Activated CD8-positive, alpha-beta T cell treated with anti-CD3 and anti-CD28 coated beads for 36 hours (primary cell): ENCODE results near the gene FAM180A. TPM values are rescaled to one million over a fixed set of nuclear protein-coding genes. Genes with fewer than 3 reads are reported as not detected.

ENCODE experiments used
- ATAC-seq: fragments of 200-7000 bp; cut with Tn5 transposase; one replicate; pipeline ENCODE4 v1.10.0; 2021; ENCODE audit warnings: mild to moderate bottlenecking, moderate library complexity
- CTCF ChIA-PET: fragments of 350-600 bp; sonication (Branson Sonifier 250); formaldehyde crosslinking; loops from one replicate; lab custom pipeline; 2021; ENCODE audit warnings: antibody characterized with exemption; lab: Charles Lee
- POLR2A ChIA-PET: fragments of 350-600 bp; sonication (Branson Sonifier 250); formaldehyde crosslinking; loops from one replicate; lab custom pipeline; 2021; ENCODE audit warnings: antibody characterized with exemption; lab: Charles Lee
- DNase-seq: peaks from one replicate; pipeline ENCODE4 v3.0.0-alpha.2; 2020
- H3K27ac Mint-ChIP-seq: one replicate; pipeline ENCODE4 v1.8.0; 2021; ENCODE audit warnings: mild to moderate bottlenecking, mixed read lengths
- H3K27me3 Mint-ChIP-seq: one replicate; pipeline ENCODE4 v1.8.0; 2021; ENCODE audit warnings: mixed read lengths
- H3K36me3 Mint-ChIP-seq: one replicate; pipeline ENCODE4 v1.8.0; 2021; ENCODE audit warnings: low read depth, mixed read lengths
- H3K4me1 Mint-ChIP-seq: one replicate; pipeline ENCODE4 v1.8.0; 2021; ENCODE audit warnings: low read depth, mixed read lengths
- H3K4me3 Mint-ChIP-seq: one replicate; pipeline ENCODE4 v1.8.0; 2021; ENCODE audit warnings: mild to moderate bottlenecking, moderate library complexity, mixed read lengths
- H3K9me3 Mint-ChIP-seq: one replicate; pipeline ENCODE4 v1.8.0; 2021; ENCODE audit warnings: mixed read lengths
- intact Hi-C: fragments of 100-400 bp; cut with micrococcal nuclease; formaldehyde crosslinking; loops from one replicate; pipeline ENCODE4 v1.10.0; 2022
- total RNA-seq, 2 experiments: library from RNA; stranded (reverse); gene quantifications; one replicate each; pipeline ENCODE4 v1.2.3, GENCODE V29; 2021
- TF ChIP-seq, protein P1 (sequence below): fragments of 200-600 bp; IDR thresholded peaks from one replicate; pipeline ENCODE4 v1.8.0; 2022; ENCODE audit warnings: antibody characterized with exemption, mild to moderate bottlenecking

The FAM180A gene
- total RNA-seq, 2 experiments from 2014 or later = not detected

GRCh38 chr7:135713836-135714470, 34.7 kb downstream of the FAM180A start:
- DNase-seq (no peak), ATAC-seq (no peak)
- Mint-ChIP-seq H3K27ac (no peak overlapping the region), H3K4me1 (no peaks in the 10 kb centered on the region), H3K9me3 (no peaks in the 10 kb centered on the region), H3K36me3 (no peaks in the 10 kb centered on the region), H3K27me3 (peaks cover 6% of the 10 kb centered on the region), H3K4me3 (no peak overlapping the region)
- TF ChIP-seq, protein P1, sequence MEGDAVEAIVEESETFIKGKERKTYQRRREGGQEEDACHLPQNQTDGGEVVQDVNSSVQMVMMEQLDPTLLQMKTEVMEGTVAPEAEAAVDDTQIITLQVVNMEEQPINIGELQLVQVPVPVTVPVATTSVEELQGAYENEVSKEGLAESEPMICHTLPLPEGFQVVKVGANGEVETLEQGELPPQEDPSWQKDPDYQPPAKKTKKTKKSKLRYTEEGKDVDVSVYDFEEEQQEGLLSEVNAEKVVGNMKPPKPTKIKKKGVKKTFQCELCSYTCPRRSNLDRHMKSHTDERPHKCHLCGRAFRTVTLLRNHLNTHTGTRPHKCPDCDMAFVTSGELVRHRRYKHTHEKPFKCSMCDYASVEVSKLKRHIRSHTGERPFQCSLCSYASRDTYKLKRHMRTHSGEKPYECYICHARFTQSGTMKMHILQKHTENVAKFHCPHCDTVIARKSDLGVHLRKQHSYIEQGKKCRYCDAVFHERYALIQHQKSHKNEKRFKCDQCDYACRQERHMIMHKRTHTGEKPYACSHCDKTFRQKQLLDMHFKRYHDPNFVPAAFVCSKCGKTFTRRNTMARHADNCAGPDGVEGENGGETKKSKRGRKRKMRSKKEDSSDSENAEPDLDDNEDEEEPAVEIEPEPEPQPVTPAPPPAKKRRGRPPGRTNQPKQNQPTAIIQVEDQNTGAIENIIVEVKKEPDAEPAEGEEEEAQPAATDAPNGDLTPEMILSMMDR = no peak
- CTCF ChIA-PET = no interaction called here
- POLR2A ChIA-PET = no interaction called here
- intact Hi-C loops = no loop called here

GRCh38 chr7:135712796-135713195, 35.8 kb downstream of the FAM180A start:
- Mint-ChIP-seq H3K27me3 (no peaks in the 10 kb centered on the region), H3K4me1 (no peaks in the 10 kb centered on the region), H3K4me3 (no peak overlapping the region), H3K36me3 (no peaks in the 10 kb centered on the region), H3K9me3 (no peaks in the 10 kb centered on the region), H3K27ac (no peak overlapping the region)
- intact Hi-C loops = no loop called here
- TF ChIP-seq, protein P1 = no peak
- ATAC-seq (no peak), DNase-seq (no peak)
- CTCF ChIA-PET = interaction anchor here (0.6 to 3.6 kb wide), 5 partner anchors 8 to 438 kb away, joined by 3 to 17 read pairs (median 3); no protein-coding TSS in a partner anchor
- POLR2A ChIA-PET = no interaction called here

GRCh38 chr7:135712182-135712782, 36.3 kb downstream of the FAM180A start:
- Mint-ChIP-seq H3K9me3 (no peaks in the 10 kb centered on the region), H3K4me1 (no peaks in the 10 kb centered on the region), H3K4me3 (no peak overlapping the region), H3K27ac (no peak overlapping the region), H3K36me3 (no peaks in the 10 kb centered on the region), H3K27me3 (no peaks in the 10 kb centered on the region)
- TF ChIP-seq, protein P1 = no peak
- POLR2A ChIA-PET = no interaction called here
- ATAC-seq (no peak), DNase-seq (no peak)
- CTCF ChIA-PET = interaction anchor here (0.9 to 3.6 kb wide), 5 partner anchors 9 to 438 kb away, joined by 3 to 17 read pairs (median 3); no protein-coding TSS in a partner anchor
- intact Hi-C loops = no loop called here

DNA sequence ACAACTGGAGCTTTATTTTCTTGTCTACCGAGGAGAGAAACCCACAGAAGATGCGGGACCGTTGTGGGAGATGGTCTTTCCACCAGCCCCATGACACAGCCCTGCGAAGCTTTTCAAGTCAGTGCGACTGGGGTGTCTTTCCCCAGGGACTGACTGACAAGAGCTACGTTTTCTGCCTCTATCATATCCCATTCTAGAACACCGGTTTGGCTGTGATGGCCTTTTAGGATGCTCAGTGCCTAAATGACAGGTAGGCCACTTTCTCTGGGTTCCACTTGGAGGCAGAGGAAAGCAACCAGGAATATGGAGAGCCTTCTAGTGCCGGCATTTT, 37.5 kb downstream of the FAM180A start:
- no peaks in the 10 kb centered on the region for H3K9me3 Mint-ChIP-seq
- intact Hi-C loops = no loop called here
- TF ChIP-seq, protein P1 = no peak
- ATAC-seq (no peak), DNase-seq (no peak)
- H3K27me3 Mint-ChIP-seq = no peaks in the 10 kb centered on the region
- ChIA-PET CTCF (interaction anchor here (0.7 to 3.6 kb wide), 10 partner anchors 9 to 437 kb away, joined by 3 to 17 read pairs (median 4); partner anchors contain the start of gene SLC13A4), POLR2A (no interaction called here)
- H3K4me1 Mint-ChIP-seq = no peaks in the 10 kb centered on the region
- no peak overlapping the region for H3K27ac Mint-ChIP-seq
- H3K36me3 Mint-ChIP-seq = no peaks in the 10 kb centered on the region
- no peak overlapping the region for H3K4me3 Mint-ChIP-seq
